ENCODE data around the gene KRTDAP.

KRTDAP gene

GRCh38 chr19:35449359-35450043, 40.8 kb downstream of the KRTDAP start:
- DNase-seq: no peak

GRCh38 chr19:35447606-35448469, 42.4 kb downstream of the KRTDAP start, which contains the start of gene FFAR2:
FFAR2 (plus strand) TSS chr19:35448257; CDS start chr19:35449715, 1,458 bp downstream.
- DNase-seq: no peak

GRCh38 chr19:35445826-35446593, 44.3 kb downstream of the KRTDAP start:
- DNase-seq: no peak

GRCh38 chr19:35444735-35445134, 45.5 kb downstream of the KRTDAP start:
- no peak for DNase-seq

- DNase-seq: no peak
Observed at GRCh38 chr19:35442091-35442490, 48.2 kb downstream of the KRTDAP start.

GRCh38 chr19:35439921-35440320, 50.3 kb downstream of the KRTDAP start:
- no peak for DNase-seq

GRCh38 chr19:35438527-35438926, 51.7 kb downstream of the KRTDAP start:
- no peak for DNase-seq

GRCh38 chr19:35438096-35438495, 52.2 kb downstream of the KRTDAP start:
- DNase-seq: no peak

GRCh38 chr19:35437406-35437951, 52.8 kb downstream of the KRTDAP start:
- no peak for DNase-seq
